ENCODE data around the gene FYB1. TPM values are rescaled to one million over a fixed set of nuclear protein-coding genes. Genes with fewer than 3 reads are reported as not detected.

The FYB1 gene
- total and polyA plus RNA-seq, 2 of the 8 experiments (the other 6 are each of a cell fraction or from before 2014, with no cell fraction given) = not detected

DNA sequence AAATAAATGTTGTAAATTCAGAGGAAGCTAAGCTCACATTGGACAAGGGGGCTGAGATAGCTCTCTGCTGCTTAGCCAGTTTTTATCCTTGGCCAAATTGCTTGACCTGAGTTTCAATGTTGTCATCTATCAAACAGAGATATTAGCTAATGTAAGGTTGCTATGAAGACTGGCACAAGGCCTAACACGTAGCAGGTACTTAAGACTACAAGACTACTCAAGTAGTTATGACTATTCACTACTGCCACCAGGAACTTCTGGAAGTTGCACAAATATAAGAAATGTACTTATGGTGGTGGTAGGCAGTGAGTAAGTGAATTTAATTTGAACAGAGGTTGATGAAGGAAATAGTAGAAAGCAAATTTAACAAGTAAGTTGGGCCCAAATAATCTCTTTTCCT lies 17.4 kb upstream of the FYB1 start (continued):
- TF ChIP-seq, protein P1, sequence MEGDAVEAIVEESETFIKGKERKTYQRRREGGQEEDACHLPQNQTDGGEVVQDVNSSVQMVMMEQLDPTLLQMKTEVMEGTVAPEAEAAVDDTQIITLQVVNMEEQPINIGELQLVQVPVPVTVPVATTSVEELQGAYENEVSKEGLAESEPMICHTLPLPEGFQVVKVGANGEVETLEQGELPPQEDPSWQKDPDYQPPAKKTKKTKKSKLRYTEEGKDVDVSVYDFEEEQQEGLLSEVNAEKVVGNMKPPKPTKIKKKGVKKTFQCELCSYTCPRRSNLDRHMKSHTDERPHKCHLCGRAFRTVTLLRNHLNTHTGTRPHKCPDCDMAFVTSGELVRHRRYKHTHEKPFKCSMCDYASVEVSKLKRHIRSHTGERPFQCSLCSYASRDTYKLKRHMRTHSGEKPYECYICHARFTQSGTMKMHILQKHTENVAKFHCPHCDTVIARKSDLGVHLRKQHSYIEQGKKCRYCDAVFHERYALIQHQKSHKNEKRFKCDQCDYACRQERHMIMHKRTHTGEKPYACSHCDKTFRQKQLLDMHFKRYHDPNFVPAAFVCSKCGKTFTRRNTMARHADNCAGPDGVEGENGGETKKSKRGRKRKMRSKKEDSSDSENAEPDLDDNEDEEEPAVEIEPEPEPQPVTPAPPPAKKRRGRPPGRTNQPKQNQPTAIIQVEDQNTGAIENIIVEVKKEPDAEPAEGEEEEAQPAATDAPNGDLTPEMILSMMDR (IDR thresholded peaks at IDR 0.05; ENCODE audit: control extremely low read depth in 1 of 3, insufficient read depth in 1 of 3, low read depth in 1 of 3, low read length in 3 of 3) = no peak
- TF ChIP-seq RNF2 (IDR thresholded peaks at IDR 0.05; ENCODE audit: borderline replicate concordance, low read depth, low read length, missing control alignments, poor library complexity, severe bottlenecking) (no peak), ZNF274 (IDR thresholded peaks at IDR 0.05; ENCODE audit: borderline replicate concordance, extremely low read depth, low read length) (no peak), JUND (IDR thresholded peaks at IDR 0.05; ENCODE audit: low read length) (no peak), CBX5 (IDR thresholded peaks at IDR 0.05; ENCODE audit: low read depth, low read length) (no peak), CHD7 (IDR thresholded peaks at IDR 0.05; ENCODE audit: insufficient replicate concordance, low read length) (no peak), CTBP2 (IDR thresholded peaks at IDR 0.05; ENCODE audit: borderline replicate concordance, insufficient read depth, insufficient read length, low read length) (no peak), EP300 (IDR thresholded peaks at IDR 0.05; ENCODE audit: borderline replicate concordance in 1 of 2, low read depth in 2 of 2, low read length in 2 of 2) (no peak)

Measured in H1 (cell line).